H1 (cell line): ENCODE data around the gene GALNT9.

Source experiments
- CBX8 ChIP-seq: fragments of 300-800, 300-1000 bp; sonication (generic); IDR thresholded peaks from 2 replicates; pipeline ENCODE4 v1.7.1; 2016; ENCODE audit warnings: low read depth, low read length, borderline replicate concordance
- CTCF ChIP-seq, 3 experiments: IDR thresholded peaks; 1 replicate in 2 of 3; 2 replicates in 1 of 3; pipeline versions ENCODE4 v1.5.1 to v1.6.1; 2011; ENCODE audit warnings: low read length in 3 of 3, mild to moderate bottlenecking in 3 of 3, inconsistent platforms in 2 of 3, low read depth in 1 of 3, moderate library complexity in 1 of 3; ENCODE audit not compliant: insufficient read depth in 1 of 3; ENCODE audit errors: control extremely low read depth in 1 of 3
- EP300 ChIP-seq, 2 experiments: IDR thresholded peaks; 1 replicate in 1 of 2; 2 replicates in 1 of 2; pipeline ENCODE4 v1.6.1; 2011 to 2012; ENCODE audit warnings: low read depth in 2 of 2, low read length in 2 of 2, mild to moderate bottlenecking in 2 of 2, borderline replicate concordance in 1 of 2, inconsistent platforms in 1 of 2, moderate library complexity in 1 of 2
- EZH2 ChIP-seq: fragments of 200-600 bp; sonication (generic); IDR thresholded peaks from 2 replicates; pipeline ENCODE4 v1.7.1; 2012; ENCODE audit warnings: low read depth, mild to moderate bottlenecking, moderate library complexity, low read length, inconsistent platforms; ENCODE audit not compliant: severe bottlenecking
- HDAC6 ChIP-seq: IDR thresholded peaks from one replicate; pipeline ENCODE4 v1.7.1; 2012; ENCODE audit warnings: low read depth, mild to moderate bottlenecking, inconsistent platforms, low read length, moderate library complexity
- JUN ChIP-seq: IDR thresholded peaks from 2 replicates; pipeline ENCODE4 v1.6.1; 2011; ENCODE audit warnings: low read depth, mild to moderate bottlenecking, improper control_type of control experiment, low read length
- POLR2AphosphoS5 ChIP-seq: IDR thresholded peaks from 2 replicates; pipeline ENCODE4 v1.6.1; 2011; ENCODE audit warnings: low read depth, low read length
- RAD21 ChIP-seq, 2 experiments: IDR thresholded peaks in 1 of 2; conservative IDR thresholded peaks in 1 of 2; 2 replicates each; pipeline ENCODE4 v1.6.1; 2011; ENCODE audit warnings: low read depth in 2 of 2, low read length in 2 of 2, improper control_type of control experiment in 1 of 2, inconsistent platforms in 1 of 2, mild to moderate bottlenecking in 1 of 2, moderate library complexity in 1 of 2
- SRF ChIP-seq: IDR thresholded peaks from 2 replicates; pipeline ENCODE4 v1.6.1; 2011; ENCODE audit warnings: mild to moderate bottlenecking, low read depth, low read length, moderate library complexity
- SUZ12 ChIP-seq: fragments of 200-600 bp; sonication (generic); IDR thresholded peaks from 2 replicates; pipeline ENCODE4 v1.6.1; 2012; ENCODE audit warnings: mild to moderate bottlenecking, inconsistent platforms, low read length, moderate library complexity, mixed read lengths
- USF2 ChIP-seq: IDR thresholded peaks from 2 replicates; pipeline ENCODE4 v1.6.1; 2011; ENCODE audit warnings: low read length, improper control_type of control experiment
- TF ChIP-seq, protein P1 (sequence below): IDR thresholded peaks from 2 replicates; pipeline ENCODE4 v1.6.1; 2011; ENCODE audit warnings: low read depth, mild to moderate bottlenecking, low read length; ENCODE audit not compliant: insufficient read depth
- TF ChIP-seq, protein P2 (sequence below): IDR thresholded peaks from 2 replicates; pipeline ENCODE4 v1.6.1; 2012; ENCODE audit warnings: inconsistent platforms

DNA sequence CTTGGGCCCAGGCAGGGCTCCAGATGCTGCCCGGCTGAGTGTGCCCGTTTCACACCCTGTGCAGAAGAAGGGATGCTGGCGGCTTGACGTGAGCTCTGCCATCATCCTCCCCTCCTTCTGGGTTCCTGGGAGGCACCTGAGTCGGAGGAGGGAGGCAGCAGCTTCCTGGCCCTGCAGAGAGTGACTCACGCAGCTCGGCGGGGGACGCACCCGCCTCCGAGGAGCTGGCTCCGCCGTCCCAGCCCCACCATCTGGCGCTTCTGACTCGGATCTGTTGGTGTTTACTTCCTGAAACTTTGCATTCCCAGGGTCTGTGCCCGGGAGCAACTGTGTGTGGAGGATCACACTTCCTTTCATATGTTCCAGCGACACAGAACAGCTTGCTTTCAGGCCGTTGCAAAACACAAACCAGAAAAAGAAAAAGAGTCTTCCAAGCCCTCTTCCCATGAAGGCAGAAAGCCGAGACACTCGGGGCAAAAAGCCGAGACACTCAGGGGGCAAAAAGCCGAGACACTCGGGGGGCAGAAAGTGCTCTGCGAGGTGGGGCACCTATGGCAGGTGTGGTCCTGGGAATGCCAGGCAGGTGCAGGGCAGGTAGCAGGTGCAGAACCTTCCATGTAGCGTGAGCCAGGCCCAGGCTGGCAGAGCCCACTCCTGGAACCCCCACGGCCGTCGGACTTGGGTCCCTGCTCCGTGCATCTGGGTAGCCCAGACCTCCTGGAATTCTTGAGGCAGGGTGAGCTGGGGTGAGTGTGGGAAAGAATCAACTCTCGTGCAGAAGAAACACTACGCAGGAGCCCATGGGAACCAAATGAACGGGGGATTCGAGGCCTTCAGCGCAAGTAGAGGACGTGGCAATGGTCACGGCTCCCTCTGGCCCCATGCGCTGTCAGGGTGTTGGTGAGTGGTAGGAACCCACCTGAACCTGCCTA lies 27.6 kb upstream of the GALNT9 start:
- TF ChIP-seq, protein P1, sequence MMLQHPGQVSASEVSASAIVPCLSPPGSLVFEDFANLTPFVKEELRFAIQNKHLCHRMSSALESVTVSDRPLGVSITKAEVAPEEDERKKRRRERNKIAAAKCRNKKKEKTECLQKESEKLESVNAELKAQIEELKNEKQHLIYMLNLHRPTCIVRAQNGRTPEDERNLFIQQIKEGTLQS, result no peak
- TF ChIP-seq EZH2, result no peak
- TF ChIP-seq SUZ12, result no peak
- TF ChIP-seq POLR2AphosphoS5, result no peak
- no peak for TF ChIP-seq CTCF (IDR thresholded peaks at IDR 0.05; ENCODE audit: control extremely low read depth in 1 of 3, insufficient read depth in 1 of 3, low read depth in 1 of 3, low read length in 3 of 3)
- TF ChIP-seq, protein P2, sequence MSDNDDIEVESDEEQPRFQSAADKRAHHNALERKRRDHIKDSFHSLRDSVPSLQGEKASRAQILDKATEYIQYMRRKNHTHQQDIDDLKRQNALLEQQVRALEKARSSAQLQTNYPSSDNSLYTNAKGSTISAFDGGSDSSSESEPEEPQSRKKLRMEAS, result no peak
- TF ChIP-seq SRF, result no peak
- TF ChIP-seq CBX8, result no peak
- no peak for TF ChIP-seq RAD21 (IDR thresholded peaks at IDR 0.05 in 1 of 2, conservative IDR thresholded peaks at IDR 0.05 in 1 of 2; ENCODE audit: low read depth in 2 of 2, low read length in 2 of 2)
- TF ChIP-seq HDAC6, result no peak
- no peak for TF ChIP-seq USF2
- no peak for TF ChIP-seq EP300 (IDR thresholded peaks at IDR 0.05; ENCODE audit: borderline replicate concordance in 1 of 2, low read depth in 2 of 2, low read length in 2 of 2)
- TF ChIP-seq JUN, result no peak
